Retinal pigment epithelial cell (primary cell): Measurements from ENCODE around the gene CNPY1.

ENCODE experiments used
- DNase-seq: peaks from one replicate; pipeline ENCODE4 v3.0.0-alpha.2; 2010; ENCODE audit warnings: low read depth
- H3K4me3 ChIP-seq: 2 replicates; pipeline ENCODE4 v1.5.1; 2011; ENCODE audit warnings: mild to moderate bottlenecking, low read length, control low read depth, moderate library complexity
- TF ChIP-seq, protein P1 (sequence below): conservative IDR thresholded peaks from 2 replicates; pipeline ENCODE4 v1.5.1; 2011; ENCODE audit warnings: low read depth, low read length, control low read depth, inconsistent platforms

The CNPY1 gene

DNA sequence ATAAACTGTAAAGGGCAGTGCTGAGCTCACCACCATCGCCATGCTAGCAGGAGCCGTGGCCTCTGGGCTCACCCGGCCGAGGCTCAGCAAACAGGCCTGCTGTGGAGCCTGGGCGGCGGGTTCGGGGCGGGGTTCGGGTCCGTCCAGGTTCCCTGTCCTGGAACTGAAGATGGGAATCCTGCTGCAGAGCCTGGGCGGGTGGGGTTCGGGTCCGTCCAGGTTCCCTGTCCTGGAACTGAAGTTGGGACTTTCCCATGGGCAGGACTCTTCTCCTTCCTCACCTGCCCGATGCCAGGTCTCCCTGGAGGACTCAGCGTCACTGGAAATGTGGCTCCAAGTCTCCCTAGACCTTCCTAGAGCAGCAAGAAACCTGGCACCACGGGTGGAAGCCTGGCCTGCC is 51.8 kb downstream of the CNPY1 start:
- DNase-seq = no peak
- TF ChIP-seq, protein P1, sequence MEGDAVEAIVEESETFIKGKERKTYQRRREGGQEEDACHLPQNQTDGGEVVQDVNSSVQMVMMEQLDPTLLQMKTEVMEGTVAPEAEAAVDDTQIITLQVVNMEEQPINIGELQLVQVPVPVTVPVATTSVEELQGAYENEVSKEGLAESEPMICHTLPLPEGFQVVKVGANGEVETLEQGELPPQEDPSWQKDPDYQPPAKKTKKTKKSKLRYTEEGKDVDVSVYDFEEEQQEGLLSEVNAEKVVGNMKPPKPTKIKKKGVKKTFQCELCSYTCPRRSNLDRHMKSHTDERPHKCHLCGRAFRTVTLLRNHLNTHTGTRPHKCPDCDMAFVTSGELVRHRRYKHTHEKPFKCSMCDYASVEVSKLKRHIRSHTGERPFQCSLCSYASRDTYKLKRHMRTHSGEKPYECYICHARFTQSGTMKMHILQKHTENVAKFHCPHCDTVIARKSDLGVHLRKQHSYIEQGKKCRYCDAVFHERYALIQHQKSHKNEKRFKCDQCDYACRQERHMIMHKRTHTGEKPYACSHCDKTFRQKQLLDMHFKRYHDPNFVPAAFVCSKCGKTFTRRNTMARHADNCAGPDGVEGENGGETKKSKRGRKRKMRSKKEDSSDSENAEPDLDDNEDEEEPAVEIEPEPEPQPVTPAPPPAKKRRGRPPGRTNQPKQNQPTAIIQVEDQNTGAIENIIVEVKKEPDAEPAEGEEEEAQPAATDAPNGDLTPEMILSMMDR = no peak
- no peak overlapping the region for H3K4me3 ChIP-seq

DNA sequence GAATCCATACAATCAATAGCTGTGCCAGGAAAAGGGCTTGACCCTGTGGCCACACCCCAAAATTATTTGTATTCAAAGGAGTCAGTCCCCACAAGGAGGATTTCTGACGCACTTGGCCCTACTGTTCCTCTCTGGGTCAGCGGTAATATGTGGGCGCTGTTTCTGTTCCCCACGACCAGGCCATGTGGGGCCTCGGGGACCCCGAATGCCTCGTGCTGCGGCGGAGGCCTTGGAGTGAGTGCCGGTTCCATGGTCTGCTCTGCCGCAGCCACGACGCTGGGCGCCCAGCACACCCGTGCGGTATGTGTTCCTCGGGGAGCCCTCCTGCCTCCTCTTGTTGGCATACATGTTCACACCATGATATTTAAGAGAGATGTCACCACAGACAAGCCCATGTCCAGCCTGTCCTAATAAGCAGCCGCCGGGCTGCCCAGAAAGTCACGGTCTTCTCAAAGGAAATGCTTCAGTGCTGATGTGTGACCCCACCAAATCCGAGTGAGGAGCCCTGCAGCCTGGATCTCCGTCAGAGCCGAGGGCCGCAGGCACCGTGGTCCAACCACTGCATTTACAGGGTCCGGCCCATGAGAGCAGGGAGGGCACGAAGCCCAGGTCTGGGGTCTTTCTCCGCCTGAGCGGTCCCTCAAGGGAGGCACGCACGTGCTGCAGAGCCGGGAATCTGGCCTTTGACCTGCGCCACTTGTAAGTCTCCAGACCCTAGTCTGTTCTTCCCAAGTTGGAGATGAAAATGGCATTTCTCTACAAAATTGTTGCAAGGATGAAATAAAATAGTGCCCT is 52.4 kb downstream of the CNPY1 start:
- no peak for DNase-seq
- no peak overlapping the region for H3K4me3 ChIP-seq
- TF ChIP-seq, protein P1 = no peak

GRCh38 chr7:155491812-155492211 is 54.5 kb downstream of the CNPY1 start:
- TF ChIP-seq, protein P1 = no peak
- H3K4me3 ChIP-seq = no peak overlapping the region

GRCh38 chr7:155490697-155491628 is 55.4 kb downstream of the CNPY1 start:
- DNase-seq = no peak
- TF ChIP-seq, protein P1 = no peak
- no peak overlapping the region for H3K4me3 ChIP-seq

More at GRCh38 chr7:155491812-155492211, 54.5 kb downstream of the CNPY1 start:
- DNase-seq = no peak

DNA sequence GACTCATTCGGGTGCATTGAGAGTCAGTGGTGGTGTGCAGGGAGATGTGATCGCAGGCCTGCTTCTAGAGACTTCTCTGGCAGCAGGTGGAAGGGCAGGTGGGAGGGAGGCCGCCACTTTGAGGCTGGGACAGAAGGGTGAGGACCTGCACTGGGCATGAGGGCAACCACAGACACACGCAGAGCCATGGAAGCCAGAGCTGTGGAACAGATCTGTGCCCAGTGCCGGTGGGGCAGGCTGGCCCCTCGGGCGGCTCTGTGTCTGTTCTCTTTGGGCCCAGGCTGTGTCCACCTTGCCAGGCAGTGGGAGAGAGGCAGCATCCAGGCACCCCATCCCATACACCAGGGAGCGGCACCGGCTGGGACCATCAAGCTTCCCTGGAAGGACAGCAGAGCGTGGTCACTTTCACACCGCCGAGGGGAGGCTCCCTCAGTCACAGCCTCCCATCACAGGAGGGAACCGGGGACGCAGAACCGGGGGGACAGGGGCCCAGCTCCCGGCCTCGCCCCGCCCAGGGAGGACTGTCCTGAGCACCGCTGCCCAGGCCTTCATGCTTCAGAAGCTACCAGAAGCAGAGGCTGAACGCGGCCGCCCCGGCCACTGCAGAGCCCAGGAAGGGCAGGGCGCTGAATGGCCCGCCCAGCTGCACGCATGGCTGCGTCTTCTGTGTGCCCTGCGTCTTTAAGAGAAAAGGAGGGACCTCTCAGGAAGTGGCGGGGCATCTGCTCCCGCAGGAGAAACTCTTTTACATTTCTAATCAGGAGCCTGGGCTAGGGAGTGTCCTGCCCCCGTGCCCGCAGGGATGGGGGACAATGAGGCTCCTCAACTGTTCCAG is 56.3 kb downstream of the CNPY1 start:
- no peak for DNase-seq
- H3K4me3 ChIP-seq = no peak overlapping the region
- TF ChIP-seq, protein P1 = no peak

DNA sequence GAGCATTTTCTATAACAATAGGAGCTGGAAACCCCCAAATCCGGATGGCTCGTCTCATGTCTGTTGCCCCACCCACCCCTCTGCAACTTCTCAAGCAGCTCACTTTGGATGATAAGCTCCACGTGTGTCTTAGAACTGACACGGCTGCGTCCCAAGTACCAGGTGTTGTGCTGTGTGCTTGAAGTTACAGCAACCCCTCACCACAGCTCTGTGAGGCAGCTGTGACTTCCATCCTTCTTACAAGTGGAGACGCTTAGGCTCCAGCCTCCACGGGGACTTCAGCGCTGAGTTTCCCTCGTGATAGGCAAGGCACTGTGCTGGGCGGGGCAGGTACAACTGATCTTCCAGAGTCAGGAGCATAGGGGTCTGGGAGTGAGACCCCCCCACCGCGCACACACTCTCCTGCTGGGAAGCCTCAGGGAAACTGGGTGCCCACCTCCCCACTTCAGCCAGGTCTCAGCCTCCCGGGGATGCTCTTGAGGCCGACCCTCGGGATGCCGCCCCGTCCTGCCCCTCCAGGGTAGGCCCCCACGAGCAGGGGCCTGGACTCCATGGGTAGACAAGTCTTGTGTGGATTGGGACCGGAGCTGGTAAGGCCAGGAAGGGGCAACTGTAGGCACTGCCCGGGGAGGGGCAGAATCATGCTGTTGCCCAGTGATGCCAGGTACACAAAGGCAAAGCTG is 57.1 kb downstream of the CNPY1 start:
- TF ChIP-seq, protein P1 = no peak
- DNase-seq = no peak
- H3K4me3 ChIP-seq = no peak overlapping the region
